Measurements from ENCODE around the gene EHD2. TPM values are rescaled to one million over a fixed set of nuclear protein-coding genes. Genes with fewer than 3 reads are reported as not detected.

The EHD2 gene
- total RNA-seq, 4 donors from 2014 or later: 48.5 to 84.7 (median 70.5) TPM

GRCh38 chr19:47697863-47698609 is 15.2 kb upstream of the EHD2 start:
- peak in 1 of 2 donors; percentile 90 for DNase-seq (ENCODE audit: low spot score in 2 of 2)
- 43% methylated on average over 17 of the region's 21 CpGs for WGBS
- no peaks in the 10 kb centered on the region for H3K9me3 ChIP-seq
- peaks cover 59% of the 10 kb centered on the region for H3K36me3 ChIP-seq
- H3K27me3 ChIP-seq: no peaks in the 10 kb centered on the region
- TF ChIP-seq EP300 (IDR thresholded peaks at IDR 0.05) (no peak), CTCF (IDR thresholded peaks at IDR 0.05) (peak; percentile 93 to 96), POLR2AphosphoS5 (IDR thresholded peaks at IDR 0.05) (peak in 1 of 3 donors; percentile 70), POLR2A (IDR thresholded peaks at IDR 0.05) (no peak)
- H3K4me3 ChIP-seq: no peak overlapping the region
- peak overlapping the region; percentile 59 for H3K27ac ChIP-seq
- peaks cover 5% of the 10 kb centered on the region for H3K4me1 ChIP-seq

- DNase-seq (ENCODE audit: low spot score in 2 of 2): no peak
- Histone ChIP-seq H3K27me3 (no peaks in the 10 kb centered on the region), H3K4me3 (no peak overlapping the region), H3K36me3 (peaks cover 54% of the 10 kb centered on the region), H3K27ac (no peak overlapping the region), H3K4me1 (peaks cover 5% of the 10 kb centered on the region), H3K9me3 (no peaks in the 10 kb centered on the region)
- TF ChIP-seq CTCF (IDR thresholded peaks at IDR 0.05): no peak
- TF ChIP-seq POLR2A (IDR thresholded peaks at IDR 0.05): no peak
- no peak for TF ChIP-seq POLR2AphosphoS5 (IDR thresholded peaks at IDR 0.05)
- no peak for TF ChIP-seq EP300 (IDR thresholded peaks at IDR 0.05)
- WGBS: 90% methylated on average over 44 of the region's 46 CpGs
Observed at GRCh38 chr19:47698631-47699359, 14.4 kb upstream of the EHD2 start.

GRCh38 chr19:47699360-47699917 is 13.8 kb upstream of the EHD2 start:
- H3K36me3 ChIP-seq: peaks cover 53% of the 10 kb centered on the region
- 74% methylated on average over 8 of the region's 9 CpGs for WGBS
- no peak for DNase-seq (ENCODE audit: low spot score in 2 of 2)
- peaks cover 5% of the 10 kb centered on the region for H3K4me1 ChIP-seq
- no peak overlapping the region for H3K4me3 ChIP-seq
- H3K27ac ChIP-seq: no peak overlapping the region
- no peak for TF ChIP-seq EP300 (IDR thresholded peaks at IDR 0.05)
- peak; percentile 33 to 82 for TF ChIP-seq CTCF (IDR thresholded peaks at IDR 0.05)
- H3K27me3 ChIP-seq: no peaks in the 10 kb centered on the region
- no peaks in the 10 kb centered on the region for H3K9me3 ChIP-seq

- no peak for DNase-seq (ENCODE audit: low spot score in 2 of 2)
- TF ChIP-seq CTCF (IDR thresholded peaks at IDR 0.05) (no peak), POLR2A (IDR thresholded peaks at IDR 0.05) (no peak), EP300 (IDR thresholded peaks at IDR 0.05) (no peak), POLR2AphosphoS5 (IDR thresholded peaks at IDR 0.05) (no peak)
- 91% methylated on average over 43 of the region's 43 CpGs for WGBS
- Histone ChIP-seq H3K27ac (no peak overlapping the region), H3K27me3 (no peaks in the 10 kb centered on the region), H3K36me3 (peaks cover 36% of the 10 kb centered on the region), H3K4me3 (no peak overlapping the region), H3K4me1 (peaks cover 5% of the 10 kb centered on the region), H3K9me3 (no peaks in the 10 kb centered on the region)
Observed at GRCh38 chr19:47700934-47701716, 12.1 kb upstream of the EHD2 start.

Data from suprapubic skin (tissue), 4 donors.